ENCODE measurements around the gene RBM20.

The RBM20 gene

DNA sequence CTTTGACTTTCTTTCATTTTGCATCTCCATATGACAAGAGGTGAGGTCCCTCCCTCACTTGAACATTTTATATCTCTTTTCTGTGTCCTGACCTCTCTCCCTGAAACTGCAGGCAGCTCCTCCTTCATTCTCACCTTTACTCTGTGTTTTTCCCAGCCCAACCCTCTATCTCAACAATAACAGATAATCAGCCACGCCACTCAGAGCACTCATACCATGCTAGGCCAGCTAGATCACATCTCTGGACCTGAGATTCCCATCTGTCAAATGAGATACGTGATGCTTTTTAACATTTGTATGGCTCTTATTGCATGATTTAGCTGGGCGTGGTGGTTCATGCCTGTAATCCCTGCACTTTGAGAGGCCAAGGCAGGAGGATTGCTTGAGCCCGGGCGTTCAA is 164.5 kb downstream of the RBM20 start:
- DNase-seq (ENCODE audit: low spot score) = no peak

- no peak for DNase-seq (ENCODE audit: low spot score)
These were observed 166.5 kb downstream of the RBM20 start for GRCh38 chr10:110810625-110811024.

- no peak for DNase-seq (ENCODE audit: low spot score)
These were observed 167.8 kb downstream of the RBM20 start for GRCh38 chr10:110811791-110812581.

DNA sequence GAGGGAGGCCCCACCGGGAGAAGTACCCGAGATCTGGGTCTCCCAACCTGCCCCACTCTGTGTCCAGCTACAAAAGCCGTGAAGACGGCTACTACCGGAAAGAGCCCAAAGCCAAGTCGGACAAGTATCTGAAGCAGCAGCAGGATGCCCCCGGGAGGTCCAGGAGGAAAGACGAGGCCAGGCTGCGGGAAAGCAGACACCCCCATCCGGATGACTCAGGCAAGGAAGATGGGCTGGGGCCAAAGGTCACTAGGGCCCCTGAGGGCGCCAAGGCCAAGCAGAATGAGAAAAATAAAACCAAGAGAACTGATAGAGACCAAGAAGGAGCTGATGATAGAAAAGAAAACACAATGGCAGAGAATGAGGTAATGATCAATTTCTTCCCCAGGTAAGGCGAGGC is 168.4 kb downstream of the RBM20 start:
- DNase-seq (ENCODE audit: low spot score) = no peak

DNA sequence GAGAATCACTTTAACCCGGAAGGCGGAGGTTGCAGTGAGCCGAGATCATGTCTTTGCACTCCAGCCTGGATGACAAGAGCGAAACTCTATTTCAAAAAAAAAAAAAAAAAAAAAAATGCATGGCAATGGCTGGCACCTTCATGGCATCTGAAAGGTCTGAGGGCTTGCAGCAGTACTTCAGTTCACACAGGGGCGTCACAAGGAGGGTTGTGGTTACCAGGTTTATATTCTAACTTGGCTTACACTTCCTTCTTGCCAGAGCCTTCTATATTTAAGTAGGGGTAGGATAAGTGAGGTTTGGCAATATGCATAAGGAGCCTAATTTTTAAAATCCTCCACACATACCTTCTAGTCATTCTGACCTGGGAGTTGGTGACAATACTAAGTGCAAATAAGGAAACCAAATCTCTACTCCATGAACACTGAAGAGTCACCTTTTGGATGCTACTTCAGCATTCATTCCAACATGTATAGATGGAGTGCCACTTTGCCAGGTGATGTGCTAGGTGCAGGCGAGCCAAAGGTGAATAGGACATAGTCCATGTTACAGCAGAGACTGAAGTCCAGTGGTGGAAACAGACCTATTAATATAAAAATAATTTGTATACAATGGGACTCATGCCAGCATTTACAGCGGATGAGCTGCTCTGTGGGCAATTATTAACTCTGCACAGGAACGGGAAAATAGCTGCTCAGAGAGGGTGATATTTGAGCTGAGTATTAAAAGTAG is 169.8 kb downstream of the RBM20 start:
- DNase-seq (ENCODE audit: low spot score) = no peak

DNA sequence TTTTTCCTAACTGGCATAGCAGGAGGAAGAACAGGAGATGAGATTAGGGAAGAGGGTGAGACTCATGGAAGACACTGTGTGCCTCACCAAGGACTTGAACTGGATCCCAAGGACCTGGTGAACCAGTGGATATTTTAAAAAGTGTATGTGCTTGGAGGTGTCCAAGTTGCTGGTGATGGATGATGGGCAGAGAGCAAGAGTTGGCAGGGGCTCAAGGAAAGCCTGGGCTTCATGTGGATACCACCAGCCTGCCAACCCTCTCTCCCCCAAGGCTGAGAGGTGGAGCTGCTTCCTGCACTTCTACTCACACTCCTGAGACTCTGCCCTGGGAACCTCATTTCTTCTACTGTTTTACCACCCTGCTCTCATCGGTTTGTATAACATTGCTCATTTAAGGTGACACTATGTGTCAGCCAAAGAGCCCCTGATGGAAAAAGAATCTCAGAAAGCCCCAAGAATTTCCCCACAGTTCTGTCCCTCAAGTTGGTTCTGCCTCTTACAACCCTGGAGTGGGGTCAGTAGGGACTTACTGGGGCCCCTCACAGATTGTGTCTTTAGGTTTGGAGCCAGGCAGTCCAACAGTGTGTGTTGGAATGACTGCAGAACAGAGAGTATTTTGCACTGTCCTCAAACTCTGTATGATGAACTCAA is 171.3 kb downstream of the RBM20 start:
- no peak for DNase-seq (ENCODE audit: low spot score)

DNA sequence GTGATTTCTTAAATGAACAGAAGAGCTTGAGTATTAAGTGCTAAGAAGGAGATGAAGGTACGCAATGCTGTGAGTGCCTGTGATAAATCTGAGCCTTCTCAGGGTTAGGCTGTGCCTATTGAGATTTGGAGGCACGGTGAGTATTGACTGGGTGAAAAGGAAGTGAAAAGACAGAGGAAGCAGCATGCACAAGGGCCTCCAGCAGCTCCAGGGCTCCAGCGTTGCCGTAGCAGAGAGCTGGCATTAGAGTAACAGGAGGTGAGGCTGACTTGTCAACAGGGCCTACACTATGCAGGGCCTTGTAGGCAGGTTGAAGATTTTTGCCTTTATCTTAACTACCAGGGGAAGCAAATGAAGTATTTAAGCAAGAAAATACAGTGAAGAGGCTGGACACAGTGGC is 173.5 kb downstream of the RBM20 start:
- DNase-seq (ENCODE audit: low spot score) = no peak

DNA sequence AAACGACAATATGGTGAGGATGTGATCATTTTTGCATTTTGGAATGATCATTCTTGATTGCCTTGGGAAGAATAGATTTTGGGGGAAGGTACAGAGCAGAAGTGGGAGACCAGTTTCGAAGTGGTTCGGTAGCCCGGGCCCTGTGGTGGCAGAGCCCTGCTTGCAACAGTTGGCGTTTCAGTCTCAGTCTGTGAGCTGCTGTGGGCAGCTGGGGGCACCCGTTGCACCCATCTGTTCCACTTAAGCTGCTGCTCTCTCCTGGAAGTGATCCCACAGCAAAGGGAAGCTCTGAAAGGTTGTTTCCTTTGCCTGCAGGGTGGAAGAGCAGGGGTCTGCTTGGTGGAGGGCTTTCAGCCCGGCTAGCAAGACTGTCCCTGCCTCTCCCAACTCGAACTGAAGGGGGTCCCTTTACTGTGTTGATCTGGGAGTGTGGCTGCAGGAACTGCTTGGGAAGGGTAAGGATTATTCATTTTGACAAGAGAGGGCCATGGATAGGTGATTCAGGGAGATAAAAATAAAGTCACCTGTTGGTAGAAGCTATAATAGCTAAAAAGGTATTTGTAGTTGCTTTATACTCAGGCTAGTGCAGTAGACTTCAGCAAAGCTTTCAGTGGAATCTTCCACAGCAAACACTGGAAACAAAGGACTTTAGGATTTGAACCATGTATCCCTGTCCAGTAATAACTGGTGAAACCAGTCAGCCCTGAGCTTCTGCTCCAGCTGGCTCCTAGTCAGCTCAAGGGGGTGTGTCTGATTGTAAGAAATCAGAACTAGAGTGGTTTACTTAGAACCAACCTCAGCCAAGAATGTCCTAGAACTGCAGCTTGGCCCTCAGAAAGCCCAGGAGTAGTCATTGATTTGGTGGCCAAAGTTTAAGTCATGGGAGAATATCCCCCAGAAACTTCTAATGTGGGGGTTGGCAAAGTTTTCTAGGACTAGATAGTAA is 174.4 kb downstream of the RBM20 start:
- DNase-seq (ENCODE audit: low spot score) = no peak

GRCh38 chr10:110820321-110820814 is 176.2 kb downstream of the RBM20 start:
- DNase-seq (ENCODE audit: low spot score) = no peak

DNA sequence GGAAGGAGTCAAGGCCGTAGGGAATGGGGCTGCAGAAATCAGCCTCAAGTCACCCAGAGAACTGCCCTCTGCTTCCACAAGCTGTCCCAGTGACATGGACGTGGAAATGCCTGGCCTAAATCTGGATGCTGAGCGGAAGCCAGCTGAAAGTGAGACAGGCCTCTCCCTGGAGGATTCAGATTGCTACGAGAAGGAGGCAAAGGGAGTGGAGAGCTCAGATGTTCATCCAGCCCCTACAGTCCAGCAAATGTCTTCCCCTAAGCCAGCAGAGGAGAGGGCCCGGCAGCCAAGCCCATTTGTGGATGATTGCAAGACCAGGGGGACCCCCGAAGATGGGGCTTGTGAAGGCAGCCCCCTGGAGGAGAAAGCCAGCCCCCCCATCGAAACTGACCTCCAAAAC is 177.4 kb downstream of the RBM20 start:
- peak; percentile 24 for DNase-seq (ENCODE audit: low spot score)

- no peak for DNase-seq (ENCODE audit: low spot score)
These were observed 178.0 kb downstream of the RBM20 start for GRCh38 chr10:110822035-110822711.

- no peak for DNase-seq (ENCODE audit: low spot score)
These were observed 178.7 kb downstream of the RBM20 start for GRCh38 chr10:110822712-110823311.

DNA sequence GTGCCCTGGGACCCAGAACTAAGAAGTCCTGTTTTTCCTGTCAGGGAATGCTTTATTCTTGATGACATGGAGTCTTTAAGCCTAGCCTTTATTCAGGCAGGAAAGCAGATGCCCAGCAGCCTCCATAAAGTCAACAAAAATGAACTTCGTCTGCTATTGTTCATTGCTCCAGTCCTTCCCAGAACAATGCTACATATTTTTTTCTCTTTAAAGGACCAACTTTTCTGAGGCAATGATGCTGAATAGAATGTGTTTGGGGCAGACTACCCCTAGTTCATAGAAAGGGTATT is 180.0 kb downstream of the RBM20 start:
- DNase-seq (ENCODE audit: low spot score) = no peak

- no peak for DNase-seq (ENCODE audit: low spot score)
These were observed 180.5 kb downstream of the RBM20 start for GRCh38 chr10:110824660-110825059.

GRCh38 chr10:110825508-110825907 is 181.4 kb downstream of the RBM20 start:
- DNase-seq (ENCODE audit: low spot score) = no peak

DNA sequence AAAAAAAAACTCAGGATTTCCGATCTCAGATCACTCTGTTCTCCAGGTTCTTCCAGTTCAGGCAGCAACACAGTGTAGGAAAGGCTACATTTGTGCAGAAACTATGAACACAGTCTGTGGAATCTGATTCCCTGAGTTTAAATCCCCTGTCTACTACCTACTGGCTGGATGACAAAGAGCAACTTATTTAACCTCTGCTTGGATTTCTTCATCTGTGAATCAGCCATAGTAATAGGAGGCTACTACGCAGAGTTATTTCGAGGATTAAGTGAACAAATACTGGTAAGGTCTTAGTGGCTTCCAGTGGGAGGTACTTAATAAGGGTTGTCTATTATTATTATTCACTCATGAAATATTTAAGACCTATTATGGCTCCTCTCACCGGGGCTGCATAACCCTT is 183.3 kb downstream of the RBM20 start:
- DNase-seq (ENCODE audit: low spot score) = no peak

- no peak for DNase-seq (ENCODE audit: low spot score)
These were observed 183.7 kb downstream of the RBM20 start for GRCh38 chr10:110827875-110828274.

GRCh38 chr10:110828525-110828924 is 184.4 kb downstream of the RBM20 start:
- no peak for DNase-seq (ENCODE audit: low spot score)

- no peak for DNase-seq (ENCODE audit: low spot score)
These were observed 185.7 kb downstream of the RBM20 start for GRCh38 chr10:110829721-110830410.

Measured in SK-N-DZ (cell line).